PC-9 (cell line): ENCODE measurements around the gene UCN3. TPM values are rescaled to one million over a fixed set of nuclear protein-coding genes. Genes with fewer than 3 reads are reported as not detected.

Experiments used
- BruUV-seq: library from RNA; stranded (reverse); fragments of 400-500 nt; replicated peaks from 2 replicates; lab custom pipeline; 2021; lab: Mats Ljungman, UMichigan
- CTCF ChIA-PET: fragments of 300-600 bp; sonication (Branson Sonifier 250); formaldehyde crosslinking; loops from one replicate; lab custom pipeline; 2022; ENCODE audit warnings: antibody characterized with exemption; lab: Charles Lee
- POLR2A ChIA-PET: fragments of 300-600 bp; sonication (Branson Sonifier 250); formaldehyde crosslinking; loops from one replicate; lab custom pipeline; 2022; ENCODE audit warnings: antibody characterized with exemption; ENCODE audit not compliant: unreplicated experiment; lab: Charles Lee
- DNase-seq, 2 experiments: peaks; one replicate each; pipeline versions ENCODE4 v3.0.0 to v3.0.0-alpha.2; 2015 to 2022; ENCODE audit warnings: mixed read lengths in 1 of 2
- H2AFZ ChIP-seq: fragments of 200-600 bp; sonication (generic); 2 replicates; pipeline ENCODE4 v1.8.1; 2017; ENCODE audit warnings: antibody characterized with exemption
- H3F3A ChIP-seq: fragments of 200-600 bp; sonication (generic); 2 replicates; pipeline ENCODE4 v1.8.1; 2017; ENCODE audit warnings: antibody characterized with exemption, mild to moderate bottlenecking, low read depth; ENCODE audit not compliant: insufficient read depth
- H3K27ac ChIP-seq: fragments of 200-600 bp; sonication (generic); 2 replicates; pipeline ENCODE4 v1.6.1; 2016; ENCODE audit warnings: mixed run types
- H3K27me3 ChIP-seq: fragments of 200-600 bp; sonication (generic); 2 replicates; pipeline ENCODE4 v1.6.1; 2016; ENCODE audit warnings: low read depth, mixed run types; ENCODE audit not compliant: insufficient read depth
- H3K36me3 ChIP-seq: fragments of 200-600 bp; sonication (generic); 2 replicates; pipeline ENCODE4 v1.6.1; 2016; ENCODE audit warnings: low read depth, mixed run types
- H3K4me1 ChIP-seq: fragments of 200-600 bp; sonication (generic); replicated peaks from 2 replicates; pipeline ENCODE4 v1.6.1; 2016; ENCODE audit warnings: mixed run types; ENCODE audit not compliant: insufficient read depth
- H3K4me2 ChIP-seq: fragments of 200-600 bp; sonication (generic); 2 replicates; pipeline ENCODE4 v1.6.1; 2017; ENCODE audit warnings: mixed run types
- H3K4me3 ChIP-seq: fragments of 200-600 bp; sonication (generic); 2 replicates; pipeline ENCODE4 v1.6.1; 2016; ENCODE audit warnings: mixed run types
- H3K79me2 ChIP-seq: fragments of 200-600 bp; sonication (generic); 2 replicates; pipeline ENCODE4 v1.6.1; 2017; ENCODE audit warnings: low read depth, mixed run types
- H3K9me2 ChIP-seq: fragments of 200-600 bp; sonication (generic); 2 replicates; pipeline ENCODE4 v1.8.1; 2017; ENCODE audit warnings: mild to moderate bottlenecking; ENCODE audit not compliant: insufficient read depth
- H3K9me3 ChIP-seq: fragments of 200-600 bp; sonication (generic); 2 replicates; pipeline ENCODE4 v1.8.1; 2016; ENCODE audit warnings: low read depth; ENCODE audit not compliant: insufficient read depth
- H4K20me1 ChIP-seq: fragments of 200-600 bp; sonication (generic); 2 replicates; pipeline ENCODE4 v1.8.1; 2017; ENCODE audit not compliant: insufficient read depth
- EZH2 ChIP-seq: fragments of 200-600 bp; sonication (generic); IDR thresholded peaks from 2 replicates; pipeline ENCODE4 v1.8.0; 2017; ENCODE audit warnings: antibody characterized with exemption, low read depth
- intact Hi-C: fragments of 100-400 bp; cut with micrococcal nuclease; formaldehyde crosslinking; loops from one replicate; pipeline ENCODE4 v1.10.0; 2022; ENCODE audit not compliant: unreplicated experiment
- total RNA-seq: library from RNA; stranded (reverse); gene quantifications from 2 replicates; pipeline ENCODE4 v1.2.3, GENCODE V29; 2021
- TF ChIP-seq, protein P1 (sequence below): fragments of 200-600 bp; sonication (generic); conservative IDR thresholded peaks from 2 replicates; pipeline ENCODE4 v1.6.1; 2017; ENCODE audit warnings: mixed run types, antibody characterized with exemption, mild to moderate bottlenecking, moderate library complexity

The UCN3 gene
- total RNA-seq, 1 experiment from 2014 or later = not detected

GRCh38 chr10:5370493-5371352 lies 6.0 kb downstream of the UCN3 start:
- ChIA-PET POLR2A (no interaction called here), CTCF (no interaction called here)
- no peaks in the 10 kb centered on the region for H3K27me3 ChIP-seq
- BruUV-seq = no TSS peak
- TF ChIP-seq, protein P1, sequence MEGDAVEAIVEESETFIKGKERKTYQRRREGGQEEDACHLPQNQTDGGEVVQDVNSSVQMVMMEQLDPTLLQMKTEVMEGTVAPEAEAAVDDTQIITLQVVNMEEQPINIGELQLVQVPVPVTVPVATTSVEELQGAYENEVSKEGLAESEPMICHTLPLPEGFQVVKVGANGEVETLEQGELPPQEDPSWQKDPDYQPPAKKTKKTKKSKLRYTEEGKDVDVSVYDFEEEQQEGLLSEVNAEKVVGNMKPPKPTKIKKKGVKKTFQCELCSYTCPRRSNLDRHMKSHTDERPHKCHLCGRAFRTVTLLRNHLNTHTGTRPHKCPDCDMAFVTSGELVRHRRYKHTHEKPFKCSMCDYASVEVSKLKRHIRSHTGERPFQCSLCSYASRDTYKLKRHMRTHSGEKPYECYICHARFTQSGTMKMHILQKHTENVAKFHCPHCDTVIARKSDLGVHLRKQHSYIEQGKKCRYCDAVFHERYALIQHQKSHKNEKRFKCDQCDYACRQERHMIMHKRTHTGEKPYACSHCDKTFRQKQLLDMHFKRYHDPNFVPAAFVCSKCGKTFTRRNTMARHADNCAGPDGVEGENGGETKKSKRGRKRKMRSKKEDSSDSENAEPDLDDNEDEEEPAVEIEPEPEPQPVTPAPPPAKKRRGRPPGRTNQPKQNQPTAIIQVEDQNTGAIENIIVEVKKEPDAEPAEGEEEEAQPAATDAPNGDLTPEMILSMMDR = no peak
- no peak for TF ChIP-seq EZH2
- no peaks in the 10 kb centered on the region for H3K36me3 ChIP-seq
- H3K4me2 ChIP-seq = no peak overlapping the region
- peaks cover 5% of the 10 kb centered on the region; the same call in 1 of the 2 replicates for H3F3A ChIP-seq
- no peaks in the 10 kb centered on the region for H3K4me1 ChIP-seq
- DNase-seq = no peak
- H4K20me1 ChIP-seq = no peaks in the 10 kb centered on the region
- no peak overlapping the region for H3K27ac ChIP-seq
- H3K9me2 ChIP-seq = no peaks in the 10 kb centered on the region
- no peaks in the 10 kb centered on the region for H3K79me2 ChIP-seq
- H3K4me3 ChIP-seq = no peak overlapping the region
- H3K9me3 ChIP-seq = no peaks in the 10 kb centered on the region
- H2AFZ ChIP-seq = no peak overlapping the region
- intact Hi-C loops = no loop called here

DNA sequence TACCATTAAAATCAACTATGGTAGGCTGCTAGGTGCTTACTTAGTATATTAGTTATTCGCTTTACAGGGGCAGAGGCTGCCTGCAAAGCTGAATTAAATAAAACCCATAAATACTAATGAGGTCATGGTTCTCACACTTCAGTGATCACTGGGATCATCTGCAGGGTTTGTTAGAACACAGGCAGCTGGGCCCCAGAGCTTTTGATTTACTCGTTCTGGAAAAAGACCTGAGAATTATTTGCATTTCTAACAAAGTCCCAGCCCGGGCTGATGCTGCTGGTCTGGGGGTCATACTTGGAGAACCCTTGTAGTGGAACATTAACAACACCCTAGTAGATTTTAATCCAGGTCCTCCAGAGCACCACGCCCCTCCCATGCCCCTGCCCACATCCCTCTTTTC lies 8.5 kb downstream of the UCN3 start:
- Histone ChIP-seq H3K27me3 (no peaks in the 10 kb centered on the region), H3K9me3 (no peaks in the 10 kb centered on the region), H3K9me2 (no peaks in the 10 kb centered on the region), H3F3A (peaks cover 5% of the 10 kb centered on the region; the same call in 1 of the 2 replicates), H3K4me1 (no peaks in the 10 kb centered on the region), H3K27ac (no peak overlapping the region), H3K4me2 (no peak overlapping the region), H2AFZ (no peak overlapping the region), H3K4me3 (no peak overlapping the region), H4K20me1 (no peaks in the 10 kb centered on the region), H3K79me2 (no peaks in the 10 kb centered on the region), H3K36me3 (no peaks in the 10 kb centered on the region)
- ChIA-PET CTCF (no interaction called here), POLR2A (no interaction called here)
- no peak for DNase-seq
- intact Hi-C loops = no loop called here
- BruUV-seq = no TSS peak
- TF ChIP-seq EZH2 = no peak
- TF ChIP-seq, protein P1 = no peak

GRCh38 chr10:5373891-5374611 lies 9.3 kb downstream of the UCN3 start:
- peaks cover 5% of the 10 kb centered on the region; the same call in 1 of the 2 replicates for H3F3A ChIP-seq
- no peaks in the 10 kb centered on the region for H3K9me2 ChIP-seq
- no peaks in the 10 kb centered on the region for H3K36me3 ChIP-seq
- no peak for DNase-seq
- intact Hi-C loops = no loop called here
- CTCF ChIA-PET = no interaction called here
- TF ChIP-seq, protein P1 = no peak
- TF ChIP-seq EZH2 = no peak
- H3K4me2 ChIP-seq = no peak overlapping the region
- no peaks in the 10 kb centered on the region for H3K79me2 ChIP-seq
- POLR2A ChIA-PET = no interaction called here
- no peak overlapping the region for H3K27ac ChIP-seq
- H3K9me3 ChIP-seq = no peaks in the 10 kb centered on the region
- H2AFZ ChIP-seq = no peak overlapping the region
- BruUV-seq = no TSS peak
- no peak overlapping the region for H3K4me3 ChIP-seq
- H3K4me1 ChIP-seq = no peaks in the 10 kb centered on the region
- H4K20me1 ChIP-seq = no peaks in the 10 kb centered on the region
- H3K27me3 ChIP-seq = no peaks in the 10 kb centered on the region
